Neural crest cell (in vitro differentiated cells): ENCODE measurements around the gene GPER1. TPM values are rescaled to one million over a fixed set of nuclear protein-coding genes. Genes with fewer than 3 reads are reported as not detected.
A peak's percentile ranks its signal among the peaks of the same experiment; 100 is the strongest.

ENCODE experiments used
- DNase-seq: peaks from one replicate; pipeline ENCODE4 v3.0.0; 2021; ENCODE audit warnings: low read depth, mixed read lengths, low spot score
- H3K27ac Mint-ChIP-seq: one replicate; pipeline ENCODE4 v1.8.0; 2021; ENCODE audit warnings: mild to moderate bottlenecking, mixed read lengths; ENCODE audit not compliant: unreplicated experiment
- H3K27me3 Mint-ChIP-seq: 2 replicates; pipeline ENCODE4 v1.8.0; 2021; ENCODE audit warnings: low read depth, mild to moderate bottlenecking, mixed read lengths
- H3K36me3 Mint-ChIP-seq: 2 replicates; pipeline ENCODE4 v1.8.0; 2021; ENCODE audit warnings: low read depth, mild to moderate bottlenecking, mixed read lengths
- H3K4me1 Mint-ChIP-seq: 2 replicates; pipeline ENCODE4 v1.8.0; 2021; ENCODE audit warnings: mixed read lengths
- H3K4me3 Mint-ChIP-seq: one replicate; pipeline ENCODE4 v1.8.0; 2021; ENCODE audit warnings: mild to moderate bottlenecking, mixed read lengths
- H3K9me3 Mint-ChIP-seq: 2 replicates; pipeline ENCODE4 v1.8.0; 2021; ENCODE audit warnings: mixed read lengths
- CTCF ChIP-seq: fragments of 200-600 bp; sonication (generic); conservative IDR thresholded peaks from 2 replicates; pipeline ENCODE4 v1.5.0; 2021; ENCODE audit warnings: antibody characterized with exemption, mild to moderate bottlenecking
- total RNA-seq: library from RNA; stranded (reverse); gene quantifications from 2 replicates; pipeline ENCODE4 v1.2.1, GENCODE V29; 2021

Gene GPER1
- total RNA-seq, 1 donor from 2014 or later: 0.91 TPM

- Mint-ChIP-seq H3K27ac (peak overlapping the region; percentile 35), H3K36me3 (no peaks in the 10 kb centered on the region), H3K9me3 (no peaks in the 10 kb centered on the region), H3K4me1 (peaks cover 10% of the 10 kb centered on the region), H3K4me3 (no peak overlapping the region), H3K27me3 (peaks cover 10% of the 10 kb centered on the region)
- no peak for TF ChIP-seq CTCF
- DNase-seq: no peak
Observed at GRCh38 chr7:1059200-1060091, 28.5 kb upstream of the GPER1 start.

DNA sequence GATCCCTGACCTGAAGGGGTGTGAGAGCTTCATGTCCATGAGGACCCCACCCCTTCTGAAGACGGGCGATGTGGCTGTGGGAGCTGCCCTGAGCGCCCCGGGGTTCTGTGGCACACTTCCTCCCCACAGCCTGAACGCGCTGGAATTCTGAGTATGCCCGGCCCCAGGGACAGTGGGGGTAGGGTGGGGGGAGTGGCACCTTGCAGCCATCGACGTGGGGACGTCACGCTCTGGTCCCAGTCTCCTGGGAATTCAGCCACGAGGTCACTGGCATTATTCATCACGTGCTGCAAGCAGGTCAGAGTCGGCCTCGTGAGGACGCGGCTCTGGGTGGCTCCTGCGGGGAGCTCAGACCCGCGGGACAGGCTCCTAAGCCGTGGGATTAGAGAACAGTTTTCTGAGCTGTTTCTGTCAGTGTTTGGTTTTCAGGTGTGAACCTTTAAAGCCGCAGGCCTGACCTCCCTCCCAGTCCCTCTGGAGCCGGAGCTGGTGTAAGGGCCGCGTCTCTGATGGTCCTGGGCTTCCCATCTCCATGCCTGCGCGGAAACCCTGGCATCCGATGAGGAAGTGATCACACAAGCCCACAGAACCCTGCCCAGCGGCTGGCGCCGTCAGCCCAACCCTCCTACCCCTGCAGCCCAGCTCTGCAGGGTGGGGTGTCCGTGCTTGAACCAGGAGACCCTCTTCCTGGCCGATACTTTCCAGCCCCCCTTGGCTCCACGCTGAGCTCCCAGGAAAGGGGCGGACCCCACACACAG is 27.4 kb upstream of the GPER1 start:
- H3K9me3 Mint-ChIP-seq: no peaks in the 10 kb centered on the region
- H3K27ac Mint-ChIP-seq: no peak overlapping the region

DNA sequence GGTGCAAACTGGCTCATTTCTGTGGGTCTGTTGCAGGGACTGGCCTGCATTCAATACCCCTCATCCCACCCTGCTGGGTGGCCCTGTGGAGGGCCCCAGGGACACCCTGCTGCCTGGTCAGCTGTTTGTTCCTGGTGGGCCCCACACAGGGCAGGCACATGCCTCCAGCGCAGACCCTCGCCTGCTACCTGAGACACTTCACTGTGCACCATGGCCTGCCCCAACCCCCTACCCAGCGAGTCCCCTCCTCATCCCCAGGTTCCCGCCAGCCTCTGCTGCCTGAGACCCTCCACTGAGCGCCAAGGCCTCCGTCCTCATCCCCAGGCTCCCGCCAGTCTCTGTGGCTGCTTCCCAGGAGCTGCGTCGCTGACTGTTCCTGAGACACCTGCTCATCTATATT is 26.7 kb upstream of the GPER1 start:
- Mint-ChIP-seq H3K27ac (no peak overlapping the region), H3K9me3 (no peaks in the 10 kb centered on the region), H3K4me1 (peaks cover 10% of the 10 kb centered on the region), H3K4me3 (no peak overlapping the region), H3K36me3 (no peaks in the 10 kb centered on the region), H3K27me3 (peaks cover 10% of the 10 kb centered on the region)
- no peak for TF ChIP-seq CTCF
- no peak for DNase-seq

More for the DNA sequence above, 27.4 kb upstream of the GPER1 start:
- Mint-ChIP-seq H3K36me3 (no peaks in the 10 kb centered on the region), H3K4me1 (peaks cover 7% of the 10 kb centered on the region), H3K27me3 (peaks cover 10% of the 10 kb centered on the region), H3K4me3 (no peak overlapping the region)
- no peak for TF ChIP-seq CTCF
- DNase-seq: no peak

DNA sequence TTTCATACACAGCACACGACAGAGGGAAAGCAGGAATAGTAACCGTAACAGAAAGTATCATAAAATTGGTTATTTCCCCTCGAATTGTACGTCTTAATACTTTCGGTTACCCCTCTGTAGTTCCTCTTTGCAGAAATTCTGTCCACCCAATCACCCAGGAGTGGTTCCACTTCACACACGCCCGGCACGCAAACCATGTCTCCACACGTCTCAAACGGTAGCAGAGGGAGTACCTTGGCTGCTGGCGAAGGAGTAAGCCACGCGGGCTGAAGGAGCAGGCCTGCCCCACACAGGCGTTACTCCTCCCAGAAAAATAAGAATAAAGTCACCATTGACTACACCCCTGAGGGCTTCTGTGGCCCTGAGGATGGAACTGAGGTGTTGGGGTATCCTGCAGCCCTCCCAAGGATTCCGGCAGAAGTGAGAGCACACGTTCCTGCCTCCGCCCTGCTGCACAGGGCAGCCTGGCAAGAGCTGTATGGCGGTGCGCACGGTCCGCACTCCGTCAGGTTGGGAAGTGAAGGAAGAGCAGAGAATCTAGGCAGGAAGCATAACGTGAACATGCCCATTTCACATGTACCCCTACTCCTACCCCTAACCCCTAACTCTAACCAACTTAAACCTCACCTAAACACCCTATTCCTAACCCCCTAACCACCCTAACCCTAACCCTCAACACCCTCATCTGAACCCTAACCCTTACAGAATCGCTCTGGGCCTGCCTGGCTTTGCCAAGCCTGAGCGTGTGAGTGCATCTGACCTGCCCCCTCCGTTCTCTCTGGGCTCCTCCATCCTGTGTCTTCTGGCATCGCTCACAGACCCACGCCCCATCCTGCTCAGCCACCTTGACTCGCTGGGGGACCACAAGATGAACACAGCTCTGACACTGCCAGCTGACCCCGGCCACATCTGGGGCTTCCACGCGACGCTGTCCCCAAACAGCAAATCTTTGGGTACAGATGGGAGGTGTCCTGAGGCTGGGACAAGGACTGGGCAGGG is 25.3 kb upstream of the GPER1 start:
- Mint-ChIP-seq H3K9me3 (no peaks in the 10 kb centered on the region), H3K4me3 (no peak overlapping the region), H3K4me1 (peaks cover 10% of the 10 kb centered on the region), H3K27ac (peak overlapping the region; percentile 78), H3K36me3 (no peaks in the 10 kb centered on the region), H3K27me3 (peaks cover 10% of the 10 kb centered on the region)
- TF ChIP-seq CTCF: no peak
- no peak for DNase-seq

- no peak for TF ChIP-seq CTCF
- no peak overlapping the region for H3K27ac Mint-ChIP-seq
- no peaks in the 10 kb centered on the region for H3K36me3 Mint-ChIP-seq
- no peaks in the 10 kb centered on the region for H3K9me3 Mint-ChIP-seq
- H3K4me1 Mint-ChIP-seq: peaks cover 10% of the 10 kb centered on the region
- no peak for DNase-seq
- peaks cover 10% of the 10 kb centered on the region for H3K27me3 Mint-ChIP-seq
- no peak overlapping the region for H3K4me3 Mint-ChIP-seq
Observed at GRCh38 chr7:1063361-1063760, 24.6 kb upstream of the GPER1 start.
